HL-60 (cell line): ENCODE measurements around the gene CDC45.
A peak's percentile ranks its signal among the peaks of the same experiment; 100 is the strongest.

Experiments
- DNase-seq, 2 experiments: peaks; one replicate each; pipeline ENCODE4 v3.0.0-alpha.2; 2010 to 2020; ENCODE audit warnings: low read depth in 1 of 2, low spot score in 1 of 2
- H3K27ac ChIP-seq: fragments of 250-450 bp; sonication (Bioruptor Pico); replicated peaks from 2 replicates; pipeline ENCODE4 v1.5.1; 2020; ENCODE audit warnings: mild to moderate bottlenecking, moderate library complexity
- H3K27me3 ChIP-seq: fragments of 250-450 bp; sonication (Bioruptor Pico); 2 replicates; pipeline ENCODE4 v1.5.1; 2021; ENCODE audit warnings: mild to moderate bottlenecking, moderate library complexity; ENCODE audit not compliant: insufficient read depth, poor library complexity, severe bottlenecking
- H3K4me3 ChIP-seq: replicated peaks from 2 replicates; pipeline ENCODE4 v1.5.1; 2011; ENCODE audit warnings: mild to moderate bottlenecking, control low read depth, low read length; ENCODE audit not compliant: insufficient read depth
- CTCF ChIP-seq: IDR thresholded peaks from one replicate; pipeline ENCODE4 v1.5.1; 2011; ENCODE audit warnings: low read length, control low read depth, inconsistent platforms; ENCODE audit not compliant: insufficient read depth
- GABPA ChIP-seq: IDR thresholded peaks from 2 replicates; pipeline ENCODE4 v1.6.1; 2012; ENCODE audit warnings: low read depth
- POLR2AphosphoS5 ChIP-seq: IDR thresholded peaks from 2 replicates; pipeline ENCODE4 v1.6.1; 2012; ENCODE audit warnings: low read depth
- REST ChIP-seq: IDR thresholded peaks from 2 replicates; pipeline ENCODE4 v1.6.1; 2012; ENCODE audit warnings: low read depth; ENCODE audit not compliant: insufficient replicate concordance
- SPI1 ChIP-seq: IDR thresholded peaks from 2 replicates; pipeline ENCODE4 v1.6.1; 2012; ENCODE audit warnings: low read depth, mild to moderate bottlenecking, borderline replicate concordance

Gene CDC45

GRCh38 chr22:19431649-19432132 lies 48.0 kb upstream of the CDC45 start, which contains the start of gene HIRA:
TSS of gene HIRA (minus strand) at chr22:19431733. CDS start at chr22:19431476, 257 bp downstream.
- DNase-seq = peak; percentile 57 to 84
- Histone ChIP-seq H3K4me3 (peak within 1 kb of the TSS; percentile 90), H3K27ac (peak within 1 kb of the TSS; percentile 98), H3K27me3 (no peaks in the 10 kb centered on the region)
- peak; percentile 93 for TF ChIP-seq GABPA
- no peak for TF ChIP-seq POLR2AphosphoS5
- no peak for TF ChIP-seq REST
- no peak for TF ChIP-seq CTCF
- no peak for TF ChIP-seq SPI1

- TF ChIP-seq REST (peak; percentile 63), CTCF (no peak), SPI1 (no peak), GABPA (peak; percentile 97), POLR2AphosphoS5 (peak; percentile 96)
- Histone ChIP-seq H3K4me3 (peak within 1 kb of the TSS; percentile 90), H3K27ac (peak within 1 kb of the TSS; percentile 98), H3K27me3 (no peaks in the 10 kb centered on the region)
- DNase-seq = peak; percentile 93 to 95
These were observed 47.4 kb upstream of the CDC45 start, which contains the start of gene MRPL40 for GRCh38 chr22:19432133-19432851. TSS of gene MRPL40 (plus strand) at chr22:19432545. CDS start at chr22:19432555, 10 bp downstream.

GRCh38 chr22:19434401-19434800 lies 45.3 kb upstream of the CDC45 start:
- Histone ChIP-seq H3K27ac (no peak overlapping the region), H3K4me3 (no peak overlapping the region), H3K27me3 (no peaks in the 10 kb centered on the region)
- TF ChIP-seq CTCF = no peak
- TF ChIP-seq SPI1 = no peak
- TF ChIP-seq REST = no peak
- TF ChIP-seq POLR2AphosphoS5 = no peak
- TF ChIP-seq GABPA = no peak
- no peak for DNase-seq
